IMR-90 (cell line): ENCODE measurements around the gene RAD21L1. TPM values are rescaled to one million over a fixed set of nuclear protein-coding genes. Genes with fewer than 3 reads are reported as not detected.

Experiments used
- ATAC-seq: fragments of 200-7000 bp; cut with Tn5 transposase; 2 replicates; pipeline ENCODE4 v1.9.1; 2020; ENCODE audit warnings: low read depth, mild to moderate bottlenecking, moderate library complexity
- BruUV-seq: library from RNA; stranded (reverse); fragments of 400-500 nt; replicated peaks from 2 replicates; lab custom pipeline; 2021; lab: Mats Ljungman, UMichigan
- CTCF ChIA-PET: fragments of 300-600 bp; formaldehyde crosslinking; extraction: SDS; loops from one replicate; lab custom pipeline; 2021; ENCODE audit warnings: antibody characterized with exemption; lab: Yijun Ruan, JAX
- POLR2A ChIA-PET: fragments of 300-600 bp; sonication (Branson Sonifier 250); formaldehyde crosslinking; loops from one replicate; lab custom pipeline; 2022; ENCODE audit warnings: antibody characterized with exemption; ENCODE audit not compliant: unreplicated experiment; lab: Charles Lee
- DNase-seq: peaks from one replicate; pipeline ENCODE4 v3.0.0; 2013
- H2AFZ ChIP-seq: replicated peaks from 2 replicates; pipeline ENCODE3; 2013; ENCODE audit warnings: low read length, mild to moderate bottlenecking; ENCODE audit not compliant: poor library complexity
- H2AK5ac ChIP-seq: 2 replicates; pipeline ENCODE4 v1.6.1; 2013; ENCODE audit warnings: low read depth, low read length, inconsistent platforms
- H2AK9ac ChIP-seq: replicated peaks from 2 replicates; pipeline ENCODE3; 2013; ENCODE audit warnings: mild to moderate bottlenecking, low read depth, low read length, moderate library complexity; ENCODE audit not compliant: poor library complexity
- H2BK120ac ChIP-seq: 2 replicates; pipeline ENCODE4 v1.6.1; 2013; ENCODE audit warnings: low read depth, low read length, inconsistent platforms
- H2BK15ac ChIP-seq: 3 replicates; pipeline ENCODE4 v1.6.1; 2013; ENCODE audit warnings: low read depth, low read length, inconsistent platforms
- H2BK20ac ChIP-seq: 2 replicates; pipeline ENCODE4 v1.6.1; 2013; ENCODE audit warnings: low read depth, mild to moderate bottlenecking, inconsistent platforms, low read length, moderate library complexity
- H2BK5ac ChIP-seq: 2 replicates; pipeline ENCODE4 v1.6.1; 2013; ENCODE audit warnings: mild to moderate bottlenecking, low read depth, low read length, inconsistent platforms; ENCODE audit not compliant: poor library complexity, severe bottlenecking
- H3K14ac ChIP-seq: replicated peaks from 2 replicates; pipeline ENCODE4 v1.6.1; 2013; ENCODE audit warnings: low read depth, low read length, inconsistent platforms
- H3K18ac ChIP-seq: 2 replicates; pipeline ENCODE4 v1.6.1; 2013; ENCODE audit warnings: low read depth, low read length, control low read depth
- H3K23ac ChIP-seq: 2 replicates; pipeline ENCODE4 v1.6.1; 2013; ENCODE audit warnings: low read depth, low read length, inconsistent platforms
- H3K27ac ChIP-seq: 2 replicates; pipeline ENCODE4 v1.5.1; 2013; ENCODE audit warnings: mild to moderate bottlenecking, control low read depth, low read length; ENCODE audit not compliant: insufficient read depth
- H3K27me3 ChIP-seq: 2 replicates; pipeline ENCODE4 v1.6.1; 2013; ENCODE audit warnings: low read length; ENCODE audit not compliant: control insufficient read depth, insufficient read depth
- H3K36me3 ChIP-seq: 2 replicates; pipeline ENCODE4 v1.6.1; 2013; ENCODE audit warnings: low read length, mixed read lengths; ENCODE audit not compliant: control insufficient read depth, insufficient read depth
- H3K4ac ChIP-seq: 2 replicates; pipeline ENCODE4 v1.6.1; 2013; ENCODE audit warnings: low read depth, low read length, inconsistent platforms
- H3K4me1 ChIP-seq: 2 replicates; pipeline ENCODE4 v1.6.1; 2013; ENCODE audit warnings: low read length, mixed read lengths; ENCODE audit not compliant: control insufficient read depth, insufficient read depth
- H3K4me2 ChIP-seq: 2 replicates; pipeline ENCODE4 v1.6.1; 2013; ENCODE audit warnings: low read depth, mild to moderate bottlenecking, control low read depth, low read length, moderate library complexity
- H3K4me3 ChIP-seq: 2 replicates; pipeline ENCODE4 v1.5.1; 2013; ENCODE audit warnings: low read depth, mild to moderate bottlenecking, control low read depth, low read length, moderate library complexity; ENCODE audit not compliant: insufficient read depth
- H3K56ac ChIP-seq: 2 replicates; pipeline ENCODE4 v1.6.1; 2013; ENCODE audit warnings: low read length, inconsistent platforms; ENCODE audit not compliant: insufficient read depth; ENCODE audit errors: extremely low read depth
- H3K79me1 ChIP-seq, 2 experiments: 2 replicates each; pipeline ENCODE4 v1.6.1; 2013; ENCODE audit warnings: low read length in 2 of 2, inconsistent platforms in 1 of 2, low read depth in 1 of 2
- H3K9ac ChIP-seq: 2 replicates; pipeline ENCODE4 v1.6.1; 2013; ENCODE audit warnings: low read depth, low read length, control low read depth
- H3K9me1 ChIP-seq: 2 replicates; pipeline ENCODE4 v1.6.1; 2013; ENCODE audit warnings: low read length, inconsistent platforms; ENCODE audit not compliant: insufficient read depth
- H3K9me3 ChIP-seq: 2 replicates; pipeline ENCODE4 v1.6.1; 2013; ENCODE audit warnings: low read length; ENCODE audit not compliant: control insufficient read depth, insufficient read depth
- H4K20me1 ChIP-seq: 2 replicates; pipeline ENCODE4 v1.6.1; 2013; ENCODE audit warnings: low read length, inconsistent platforms; ENCODE audit not compliant: insufficient read depth
- H4K5ac ChIP-seq: 2 replicates; pipeline ENCODE4 v1.6.1; 2013; ENCODE audit warnings: mild to moderate bottlenecking, low read depth, low read length, control low read depth
- H4K8ac ChIP-seq, 2 experiments: 2 replicates each; pipeline ENCODE4 v1.6.1; 2013; ENCODE audit warnings: low read depth in 2 of 2, low read length in 2 of 2, control low read depth in 1 of 2, inconsistent platforms in 1 of 2
- H4K91ac ChIP-seq: 2 replicates; pipeline ENCODE4 v1.6.1; 2013; ENCODE audit warnings: low read depth, low read length, inconsistent platforms; ENCODE audit not compliant: insufficient read depth
- BHLHE40 ChIP-seq: fragments of 150-350 bp; IDR thresholded peaks from 2 replicates; pipeline ENCODE4 v1.6.1; 2016; ENCODE audit warnings: mild to moderate bottlenecking, low read depth, low read length
- CEBPB ChIP-seq: IDR thresholded peaks from 2 replicates; pipeline ENCODE4 v1.6.1; 2012; ENCODE audit warnings: low read depth, low read length, improper control_type of control experiment
- CHD1 ChIP-seq: IDR thresholded peaks from 2 replicates; pipeline ENCODE4 v1.6.1; 2012; ENCODE audit warnings: low read depth, low read length, improper control_type of control experiment
- CTCF ChIP-seq: conservative IDR thresholded peaks from 2 replicates; pipeline ENCODE4 v1.5.1; 2012; ENCODE audit warnings: mild to moderate bottlenecking, low read depth, low read length, improper control_type of control experiment
- ELK1 ChIP-seq: fragments of 150-350 bp; IDR thresholded peaks from 2 replicates; pipeline ENCODE4 v1.6.1; 2016; ENCODE audit warnings: low read depth, mild to moderate bottlenecking, low read length, moderate library complexity, borderline replicate concordance
- NFE2L2 ChIP-seq: fragments of 150-350 bp; IDR thresholded peaks from 2 replicates; pipeline ENCODE4 v1.6.1; 2016; ENCODE audit warnings: low read depth, mild to moderate bottlenecking, low read length
- RCOR1 ChIP-seq: IDR thresholded peaks from 2 replicates; pipeline ENCODE4 v1.6.1; 2012; ENCODE audit warnings: mild to moderate bottlenecking, low read length, improper control_type of control experiment; ENCODE audit not compliant: insufficient replicate concordance
- WGBS, 2 experiments: methylation state at CpG; one replicate each; pipeline versions ENCODE4 v1.1.5 to v1.1.7; 2013; ENCODE audit warnings: missing lambda C conversion rate in 2 of 2; ENCODE audit not compliant: insufficient read length in 1 of 2; ENCODE audit errors: extremely low coverage in 2 of 2; 5-methylcytosine and 5-hydroxymethylcytosine counted together
- dilution Hi-C: fragments of 300-500 bp; cut with HindIII; formaldehyde crosslinking; loops from one replicate; pipeline ENCODE4 v1.14.3; 2018; ENCODE audit warnings: low sequenced_read_pairs; ENCODE audit not compliant: unreplicated experiment
- in situ Hi-C: fragments of 300-500 bp; cut with MboI; formaldehyde crosslinking; loops from 3 replicates; pipeline ENCODE4 v1.14.3; 2019; ENCODE audit warnings: low sequenced_read_pairs, inconsistent platforms, mixed read lengths
- intact Hi-C: fragments of 100-400 bp; cut with micrococcal nuclease; formaldehyde crosslinking; loops from 2 replicates; pipeline ENCODE4 v1.10.0; 2022
- polyA plus RNA-seq, 3 experiments: library from polyadenylated mRNA; depleted of rRNA; stranded (reverse); fragments of >200 nt; gene quantifications; 2 replicates each; pipeline ENCODE4 v1.2.3, GENCODE V29; 2012; ENCODE audit warnings: low replicate concordance in 1 of 3
- total RNA-seq: library from RNA; depleted of rRNA; stranded (reverse); fragments of >200 nt; gene quantifications from 2 replicates; pipeline ENCODE4 v1.2.3, GENCODE V29; 2012

The RAD21L1 gene
- total and polyA plus RNA-seq, 2 of the 4 experiments (the other 2 are of a cell fraction), result not detected

- H3K4ac ChIP-seq, result no peak overlapping the region
- H3K14ac ChIP-seq, result no peak overlapping the region
- POLR2A ChIA-PET, result no interaction called here
- H3K9me3 ChIP-seq, result no peaks in the 10 kb centered on the region
- ATAC-seq (no peak), DNase-seq (no peak)
- no peak overlapping the region for H2AK5ac ChIP-seq
- H2AFZ ChIP-seq, result no peak overlapping the region
- no TSS peak for BruUV-seq
- H3K36me3 ChIP-seq, result no peaks in the 10 kb centered on the region; the same call in 1 of the 2 replicates
- peaks cover 20% of the 10 kb centered on the region; the same call in 1 of the 2 replicates for H4K20me1 ChIP-seq
- H3K56ac ChIP-seq, result no peak overlapping the region
- no peak overlapping the region for H2BK120ac ChIP-seq
- H2BK5ac ChIP-seq, result no peak overlapping the region
- H2BK15ac ChIP-seq, result no peak overlapping the region
- intact Hi-C loops (no loop called here), dilution Hi-C loops (no loop called here), in situ Hi-C loops (no loop called here)
- H3K18ac ChIP-seq, result no peak overlapping the region
- no peak overlapping the region for H4K5ac ChIP-seq
- H3K79me1 ChIP-seq, result peaks cover 14 to 26% of the 10 kb centered on the region in 2 experiments
- no peak overlapping the region for H2AK9ac ChIP-seq
- H3K23ac ChIP-seq, result no peak overlapping the region; the same call in 1 of the 2 replicates
- H4K8ac ChIP-seq, result no peak overlapping the region
- H3K27ac ChIP-seq, result no peak overlapping the region
- H2BK20ac ChIP-seq, result no peak overlapping the region
- H3K9me1 ChIP-seq, result peaks cover 26% of the 10 kb centered on the region
- H4K91ac ChIP-seq, result no peak overlapping the region
- peaks cover 7% of the 10 kb centered on the region; the same call in 1 of the 2 replicates for H3K4me1 ChIP-seq
- TF ChIP-seq ELK1 (no peak), CEBPB (no peak), RCOR1 (no peak), NFE2L2 (no peak), BHLHE40 (no peak), CTCF (no peak), CHD1 (no peak)
- no CpG with 5 or more reads among the region's 2 CpGs for WGBS, 2 experiments
- H3K4me2 ChIP-seq, result no peak overlapping the region
- no peak overlapping the region for H3K4me3 ChIP-seq
- no peak overlapping the region for H3K9ac ChIP-seq
- H3K27me3 ChIP-seq, result no peaks in the 10 kb centered on the region
- CTCF ChIA-PET, result interaction anchor here (1.5 kb wide), 1 partner anchor 8 kb away, joined by 4 read pairs; no protein-coding TSS in a partner anchor
These were observed 50.1 kb downstream of the RAD21L1 start for GRCh38 chr20:1275919-1276318.
